GM23338 (cell line): ENCODE results near the gene HLA-C.

Experiments
- CREB1 ChIP-seq: fragments of 250-450 bp; sonication (Bioruptor Pico); IDR thresholded peaks from 2 replicates; pipeline ENCODE4 v1.5.0; 2020; ENCODE audit warnings: low read depth, mild to moderate bottlenecking, moderate library complexity
- EZH2 ChIP-seq: fragments of 200-600 bp; sonication (generic); IDR thresholded peaks from one replicate; pipeline ENCODE4 v1.8.0; 2017; ENCODE audit warnings: antibody characterized with exemption, mild to moderate bottlenecking, low read depth; ENCODE audit not compliant: unreplicated experiment
- EZH2phosphoT487 ChIP-seq: fragments of 200-600 bp; sonication (generic); IDR thresholded peaks from one replicate; pipeline ENCODE4 v1.8.1; 2018; ENCODE audit warnings: antibody characterized with exemption; ENCODE audit not compliant: unreplicated experiment
- JUNB ChIP-seq: IDR thresholded peaks from one replicate; pipeline ENCODE4 v1.6.1; 2016; ENCODE audit warnings: antibody characterized with exemption; ENCODE audit not compliant: unreplicated experiment
- NANOG ChIP-seq: IDR thresholded peaks from 2 replicates; pipeline ENCODE4 v1.6.1; 2016; ENCODE audit warnings: antibody characterized with exemption, borderline replicate concordance
- POLR2AphosphoS5 ChIP-seq: IDR thresholded peaks from 2 replicates; pipeline ENCODE4 v1.6.1; 2016; ENCODE audit warnings: antibody characterized with exemption, low read depth
- ZNF114 ChIP-seq: fragments of 250-450 bp; sonication (Bioruptor Pico); IDR thresholded peaks from 2 replicates; pipeline ENCODE4 v1.5.0; 2020; ENCODE audit warnings: mild to moderate bottlenecking, moderate library complexity
- TF ChIP-seq, protein P1 (sequence below), 2 experiments: fragments of 200-600 bp in 1 of 2; sonication (generic) in 1 of 2; conservative IDR thresholded peaks; 2 replicates each; pipeline versions ENCODE4 v1.5.1 to v1.6.1; 2016 to 2017; ENCODE audit warnings: antibody characterized with exemption in 2 of 2, low read depth in 2 of 2, mild to moderate bottlenecking in 2 of 2, moderate library complexity in 1 of 2
- TF ChIP-seq, protein P2 (sequence below): IDR thresholded peaks from 2 replicates; pipeline ENCODE4 v1.6.1; 2016; ENCODE audit warnings: antibody characterized with exemption
- TF ChIP-seq, protein P3 (sequence below): IDR thresholded peaks from one replicate; pipeline ENCODE4 v1.6.1; 2018; ENCODE audit warnings: antibody characterized with exemption; ENCODE audit not compliant: unreplicated experiment

DNA sequence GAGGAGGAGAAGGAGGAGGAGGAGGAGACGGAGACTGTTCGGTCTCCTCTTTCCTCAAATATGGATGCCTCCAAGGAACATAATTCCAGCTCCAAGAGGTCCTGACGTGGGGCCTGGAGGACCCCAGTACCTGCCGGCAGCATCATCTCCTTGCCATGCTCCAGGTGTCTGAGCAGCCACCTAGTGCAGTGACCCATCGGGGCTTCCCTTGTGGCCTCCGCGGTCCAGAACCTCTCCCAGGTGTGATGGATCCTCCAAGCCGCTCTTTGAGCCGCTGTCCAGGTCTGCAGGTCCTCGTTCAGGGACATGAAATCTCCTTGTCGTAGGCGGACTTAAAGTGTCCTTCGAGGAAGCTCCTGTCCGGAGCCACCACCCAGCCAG lies 35.8 kb upstream of the HLA-C start:
- TF ChIP-seq, protein P1, sequence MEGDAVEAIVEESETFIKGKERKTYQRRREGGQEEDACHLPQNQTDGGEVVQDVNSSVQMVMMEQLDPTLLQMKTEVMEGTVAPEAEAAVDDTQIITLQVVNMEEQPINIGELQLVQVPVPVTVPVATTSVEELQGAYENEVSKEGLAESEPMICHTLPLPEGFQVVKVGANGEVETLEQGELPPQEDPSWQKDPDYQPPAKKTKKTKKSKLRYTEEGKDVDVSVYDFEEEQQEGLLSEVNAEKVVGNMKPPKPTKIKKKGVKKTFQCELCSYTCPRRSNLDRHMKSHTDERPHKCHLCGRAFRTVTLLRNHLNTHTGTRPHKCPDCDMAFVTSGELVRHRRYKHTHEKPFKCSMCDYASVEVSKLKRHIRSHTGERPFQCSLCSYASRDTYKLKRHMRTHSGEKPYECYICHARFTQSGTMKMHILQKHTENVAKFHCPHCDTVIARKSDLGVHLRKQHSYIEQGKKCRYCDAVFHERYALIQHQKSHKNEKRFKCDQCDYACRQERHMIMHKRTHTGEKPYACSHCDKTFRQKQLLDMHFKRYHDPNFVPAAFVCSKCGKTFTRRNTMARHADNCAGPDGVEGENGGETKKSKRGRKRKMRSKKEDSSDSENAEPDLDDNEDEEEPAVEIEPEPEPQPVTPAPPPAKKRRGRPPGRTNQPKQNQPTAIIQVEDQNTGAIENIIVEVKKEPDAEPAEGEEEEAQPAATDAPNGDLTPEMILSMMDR (conservative IDR thresholded peaks at IDR 0.05; ENCODE audit: low read depth in 2 of 2), result no peak
- no peak for TF ChIP-seq EZH2phosphoT487
- no peak for TF ChIP-seq POLR2AphosphoS5
- no peak for TF ChIP-seq EZH2
- TF ChIP-seq, protein P2, sequence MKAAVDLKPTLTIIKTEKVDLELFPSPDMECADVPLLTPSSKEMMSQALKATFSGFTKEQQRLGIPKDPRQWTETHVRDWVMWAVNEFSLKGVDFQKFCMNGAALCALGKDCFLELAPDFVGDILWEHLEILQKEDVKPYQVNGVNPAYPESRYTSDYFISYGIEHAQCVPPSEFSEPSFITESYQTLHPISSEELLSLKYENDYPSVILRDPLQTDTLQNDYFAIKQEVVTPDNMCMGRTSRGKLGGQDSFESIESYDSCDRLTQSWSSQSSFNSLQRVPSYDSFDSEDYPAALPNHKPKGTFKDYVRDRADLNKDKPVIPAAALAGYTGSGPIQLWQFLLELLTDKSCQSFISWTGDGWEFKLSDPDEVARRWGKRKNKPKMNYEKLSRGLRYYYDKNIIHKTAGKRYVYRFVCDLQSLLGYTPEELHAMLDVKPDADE, result no peak
- TF ChIP-seq, protein P3, sequence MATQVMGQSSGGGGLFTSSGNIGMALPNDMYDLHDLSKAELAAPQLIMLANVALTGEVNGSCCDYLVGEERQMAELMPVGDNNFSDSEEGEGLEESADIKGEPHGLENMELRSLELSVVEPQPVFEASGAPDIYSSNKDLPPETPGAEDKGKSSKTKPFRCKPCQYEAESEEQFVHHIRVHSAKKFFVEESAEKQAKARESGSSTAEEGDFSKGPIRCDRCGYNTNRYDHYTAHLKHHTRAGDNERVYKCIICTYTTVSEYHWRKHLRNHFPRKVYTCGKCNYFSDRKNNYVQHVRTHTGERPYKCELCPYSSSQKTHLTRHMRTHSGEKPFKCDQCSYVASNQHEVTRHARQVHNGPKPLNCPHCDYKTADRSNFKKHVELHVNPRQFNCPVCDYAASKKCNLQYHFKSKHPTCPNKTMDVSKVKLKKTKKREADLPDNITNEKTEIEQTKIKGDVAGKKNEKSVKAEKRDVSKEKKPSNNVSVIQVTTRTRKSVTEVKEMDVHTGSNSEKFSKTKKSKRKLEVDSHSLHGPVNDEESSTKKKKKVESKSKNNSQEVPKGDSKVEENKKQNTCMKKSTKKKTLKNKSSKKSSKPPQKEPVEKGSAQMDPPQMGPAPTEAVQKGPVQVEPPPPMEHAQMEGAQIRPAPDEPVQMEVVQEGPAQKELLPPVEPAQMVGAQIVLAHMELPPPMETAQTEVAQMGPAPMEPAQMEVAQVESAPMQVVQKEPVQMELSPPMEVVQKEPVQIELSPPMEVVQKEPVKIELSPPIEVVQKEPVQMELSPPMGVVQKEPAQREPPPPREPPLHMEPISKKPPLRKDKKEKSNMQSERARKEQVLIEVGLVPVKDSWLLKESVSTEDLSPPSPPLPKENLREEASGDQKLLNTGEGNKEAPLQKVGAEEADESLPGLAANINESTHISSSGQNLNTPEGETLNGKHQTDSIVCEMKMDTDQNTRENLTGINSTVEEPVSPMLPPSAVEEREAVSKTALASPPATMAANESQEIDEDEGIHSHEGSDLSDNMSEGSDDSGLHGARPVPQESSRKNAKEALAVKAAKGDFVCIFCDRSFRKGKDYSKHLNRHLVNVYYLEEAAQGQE, result no peak
- TF ChIP-seq CREB1, result no peak
- no peak for TF ChIP-seq NANOG
- no peak for TF ChIP-seq JUNB
- no peak for TF ChIP-seq ZNF114
